Measurements from ENCODE around the gene G6PC1. TPM values are rescaled to one million over a fixed set of nuclear protein-coding genes. Genes with fewer than 3 reads are reported as not detected.

Gene G6PC1
- total and polyA plus RNA-seq, 7 donors, result 0.03 TPM; not detected in 6

GRCh38 chr17:42904110-42904469 is 3.5 kb downstream of the G6PC1 start:
- ATAC-seq, result no peak
- DNase-seq, result no peak
- 46 to 51% (median 49%) methylated on average over 6 of the region's 6 CpGs for WGBS, 3 donors
- H3K27me3 ChIP-seq (ENCODE audit: insufficient read depth in 3 of 3, low read length in 2 of 3), result peaks cover 0 to 4% (median 0%) of the 10 kb centered on the region in 3 donors
- H3K4me1 ChIP-seq, result no peaks in the 10 kb centered on the region
- H3K27ac ChIP-seq, result no peak overlapping the region
- TF ChIP-seq CTCF (IDR thresholded peaks at IDR 0.05), result no peak
- H3K4me3 ChIP-seq, result no peak overlapping the region
- no peaks in the 10 kb centered on the region for H3K9me3 ChIP-seq
- intact Hi-C loops (cut with DNase I), result no loop called here
- no peaks in the 10 kb centered on the region for H3K36me3 ChIP-seq (ENCODE audit: insufficient read depth in 1 of 2, low read depth in 1 of 2)

GRCh38 chr17:42906772-42907446 is 6.3 kb downstream of the G6PC1 start:
- peaks cover 0 to 8% (median 0%) of the 10 kb centered on the region in 3 donors for H3K27me3 ChIP-seq (ENCODE audit: insufficient read depth in 3 of 3, low read length in 2 of 3)
- ATAC-seq (no peak), DNase-seq (no peak)
- no peak for TF ChIP-seq CTCF (IDR thresholded peaks at IDR 0.05)
- no peak overlapping the region for H3K4me3 ChIP-seq
- 71 to 80% (median 75%) methylated on average over 8 of the region's 8 CpGs for WGBS, 3 donors
- no peaks in the 10 kb centered on the region for H3K4me1 ChIP-seq
- intact Hi-C loops (cut with DNase I), result no loop called here
- no peaks in the 10 kb centered on the region for H3K36me3 ChIP-seq (ENCODE audit: insufficient read depth in 1 of 2, low read depth in 1 of 2)
- no peak overlapping the region for H3K27ac ChIP-seq
- no peaks in the 10 kb centered on the region for H3K9me3 ChIP-seq

GRCh38 chr17:42908872-42909700 is 8.5 kb downstream of the G6PC1 start:
- WGBS, 3 donors, result 62 to 64% (median 64%) methylated on average over 7 of the region's 7 CpGs
- Histone ChIP-seq H3K27me3 (ENCODE audit: insufficient read depth in 3 of 3, low read length in 2 of 3) (peaks cover 0 to 8% (median 0%) of the 10 kb centered on the region in 3 donors), H3K4me1 (no peaks in the 10 kb centered on the region), H3K27ac (no peak overlapping the region), H3K9me3 (no peaks in the 10 kb centered on the region), H3K36me3 (ENCODE audit: insufficient read depth in 1 of 2, low read depth in 1 of 2) (no peaks in the 10 kb centered on the region), H3K4me3 (no peak overlapping the region)
- DNase-seq (no peak), ATAC-seq (no peak)
- no peak for TF ChIP-seq CTCF (IDR thresholded peaks at IDR 0.05)
- intact Hi-C loops (cut with DNase I), result no loop called here

GRCh38 chr17:42913522-42913921 is 12.9 kb downstream of the G6PC1 start:
- ATAC-seq (peak in 1 of 4 donors; percentile 43), DNase-seq (no peak)
- TF ChIP-seq CTCF (IDR thresholded peaks at IDR 0.05), result no peak
- Histone ChIP-seq H3K27me3 (ENCODE audit: insufficient read depth in 3 of 3, low read length in 2 of 3) (peaks cover 0 to 3% (median 0%) of the 10 kb centered on the region in 3 donors), H3K36me3 (ENCODE audit: insufficient read depth in 1 of 2, low read depth in 1 of 2) (no peaks in the 10 kb centered on the region), H3K9me3 (no peaks in the 10 kb centered on the region), H3K4me1 (no peaks in the 10 kb centered on the region), H3K4me3 (no peak overlapping the region), H3K27ac (no peak overlapping the region)
- 28 to 43% (median 34%) methylated on average over 2 of the region's 2 CpGs for WGBS, 3 donors
- intact Hi-C loops (cut with DNase I), result no loop called here

Data from psoas muscle (tissue), 8 donors.